ENCODE data around the gene NUBPL.

DNA sequence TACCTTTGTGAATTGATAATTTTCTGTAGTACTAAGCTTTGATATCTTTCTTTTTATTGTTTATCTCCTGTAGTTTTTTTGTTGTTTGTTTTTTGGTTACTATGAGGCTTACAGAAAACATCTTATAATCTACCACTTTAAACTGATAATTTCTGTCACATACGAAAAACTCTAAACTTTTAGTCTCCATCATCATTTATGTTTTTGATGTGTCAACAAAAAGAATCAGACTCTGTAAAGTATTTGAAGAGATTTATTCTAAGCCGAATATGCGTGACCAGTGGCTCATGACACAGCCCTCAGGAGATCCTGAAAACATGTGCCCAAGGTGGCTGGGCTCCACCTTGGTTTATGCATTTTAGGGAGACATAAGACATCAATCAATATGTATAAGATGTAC lies 348.8 kb downstream of the NUBPL start:
- no peak for TF ChIP-seq GATA3 (IDR thresholded peaks at IDR 0.05; ENCODE audit: low read depth, low read length)
- TF ChIP-seq GATA2 (IDR thresholded peaks at IDR 0.05; ENCODE audit: low read depth, low read length): no peak

Measured in SH-SY5Y (cell line).